Thyroid gland (tissue), 4 donors: ENCODE data around the gene GKN1. TPM values are rescaled to one million over a fixed set of nuclear protein-coding genes. Genes with fewer than 3 reads are reported as not detected.

Source experiments
- DNase-seq, 2 donors: peaks; one replicate each; pipeline ENCODE4 v3.0.0-alpha.2; 2019
- H3K27ac ChIP-seq, 3 donors: fragments of 200-600 bp; sonication (generic); 1 replicate in 2 of 3; 2 replicates in 1 of 3; pipeline ENCODE4 v1.5.1; 2016 to 2019; ENCODE audit warnings: mild to moderate bottlenecking in 1 of 3, moderate library complexity in 1 of 3
- H3K27me3 ChIP-seq: fragments of 200-600 bp; sonication (generic); one replicate; pipeline ENCODE4 v1.5.1; 2019
- H3K36me3 ChIP-seq, 2 donors: fragments of 200-600 bp; sonication (generic); one replicate each; pipeline ENCODE4 v1.5.1; 2016 to 2019
- H3K4me1 ChIP-seq, 2 donors: fragments of 200-600 bp; sonication (generic); one replicate each; pipeline ENCODE4 v1.5.1; 2017 to 2019
- H3K4me3 ChIP-seq, 3 donors: fragments of 200-600 bp; sonication (generic); replicated peaks in 1 of 3; 1 replicate in 2 of 3; 2 replicates in 1 of 3; pipeline ENCODE4 v1.5.1; 2016; ENCODE audit warnings: mild to moderate bottlenecking in 1 of 3
- H3K9me3 ChIP-seq: fragments of 200-600 bp; sonication (generic); one replicate; pipeline ENCODE4 v1.5.1; 2017
- POLR2A ChIP-seq, 2 donors: fragments of 450-650 bp; IDR thresholded peaks; one replicate each; pipeline ENCODE4 v1.6.1; 2017; ENCODE audit warnings: antibody characterized with exemption in 2 of 2, mild to moderate bottlenecking in 2 of 2, moderate library complexity in 1 of 2
- WGBS, 2 donors: methylation state at CpG; one replicate each; pipeline ENCODE4 v1.1.5; 2017; 5-methylcytosine and 5-hydroxymethylcytosine counted together
- intact Hi-C: fragments of 100-400 bp; cut with DNase I; formaldehyde crosslinking; loops from one replicate; pipeline ENCODE4 v1.15.1; 2023
- total RNA-seq, 4 donors: library from RNA; depleted of rRNA; stranded (reverse); fragments of >200 nt; gene quantifications; one replicate each; pipeline ENCODE4 v1.2.3, GENCODE V29; 2016
- TF ChIP-seq, protein P1 (sequence below), 6 experiments: fragments of 200-600 bp in 3 of 6; fragments of 450-650 bp in 3 of 6; sonication (generic) in 3 of 6; IDR thresholded peaks; one replicate each; pipeline ENCODE4 v1.5.1; 2016 to 2019; ENCODE audit warnings: antibody characterized with exemption in 6 of 6, mild to moderate bottlenecking in 2 of 6, inconsistent platforms in 1 of 6, moderate library complexity in 1 of 6

The GKN1 gene
- total RNA-seq, 4 donors from 2014 or later = not detected

DNA sequence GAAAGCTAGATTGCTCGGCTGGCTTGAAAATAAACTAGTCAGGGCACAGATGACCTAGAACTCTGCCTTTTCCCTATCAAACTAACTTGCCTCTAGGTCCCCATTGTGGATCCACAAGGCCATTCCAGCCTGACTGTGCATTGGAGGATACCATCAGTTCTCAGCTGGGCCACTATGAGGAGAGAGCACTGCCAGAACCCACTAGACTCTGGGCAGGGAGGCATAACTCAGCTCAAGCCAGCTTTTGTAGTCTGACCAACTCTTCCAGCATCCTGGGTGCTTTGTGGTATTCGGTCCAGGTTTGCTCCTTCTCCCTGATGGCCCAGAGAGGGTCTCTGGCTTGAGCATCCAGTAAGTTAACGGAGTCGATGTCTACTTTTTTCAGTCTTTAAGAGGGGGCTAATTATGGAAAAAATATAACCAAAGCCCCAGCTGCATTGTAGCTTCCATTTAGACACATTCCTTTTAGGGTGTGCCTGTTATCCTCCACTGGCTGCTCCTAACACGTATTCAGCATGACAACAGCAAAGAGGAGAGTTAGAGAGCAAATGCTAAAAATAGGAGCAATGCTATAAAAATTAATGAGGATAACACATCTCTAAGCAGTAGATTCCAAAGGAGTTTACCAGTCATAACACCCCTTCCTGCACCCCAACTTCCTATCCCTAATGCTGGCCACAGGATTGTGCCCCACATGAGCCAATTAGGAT, 36.9 kb upstream of the GKN1 start:
- WGBS, 2 donors = 90 to 91% methylated on average over 5 of the region's 5 CpGs
- H3K9me3 ChIP-seq = no peaks in the 10 kb centered on the region

DNA sequence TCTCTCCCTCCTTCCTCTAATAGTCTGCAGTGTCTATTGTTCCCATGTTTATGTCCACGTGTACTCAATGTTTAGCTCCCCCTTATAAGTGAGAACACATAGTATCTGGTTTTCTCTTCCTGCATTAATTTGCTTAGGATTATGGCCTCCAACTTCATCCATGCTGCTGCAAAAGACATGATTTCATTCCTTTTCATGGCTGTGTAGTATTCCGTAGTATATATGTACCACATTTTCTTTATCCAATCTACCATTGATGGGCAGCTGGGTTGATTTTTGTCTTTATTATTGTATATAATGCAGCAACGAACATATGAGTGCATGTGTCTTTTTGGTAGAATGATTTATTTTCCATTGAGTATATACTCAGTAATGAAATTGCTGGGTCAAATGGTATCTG, 35.5 kb upstream of the GKN1 start:
- Histone ChIP-seq H3K36me3 (no peaks in the 10 kb centered on the region), H3K4me3 (no peak overlapping the region), H3K9me3 (no peaks in the 10 kb centered on the region), H3K27me3 (no peaks in the 10 kb centered on the region), H3K27ac (no peak overlapping the region), H3K4me1 (peaks cover 10 to 14% of the 10 kb centered on the region in 2 donors)
- intact Hi-C loops = no loop called here
- no peak for DNase-seq
- WGBS, 2 donors = 90 to 93% methylated on average over 3 of the region's 3 CpGs
- TF ChIP-seq, protein P1, sequence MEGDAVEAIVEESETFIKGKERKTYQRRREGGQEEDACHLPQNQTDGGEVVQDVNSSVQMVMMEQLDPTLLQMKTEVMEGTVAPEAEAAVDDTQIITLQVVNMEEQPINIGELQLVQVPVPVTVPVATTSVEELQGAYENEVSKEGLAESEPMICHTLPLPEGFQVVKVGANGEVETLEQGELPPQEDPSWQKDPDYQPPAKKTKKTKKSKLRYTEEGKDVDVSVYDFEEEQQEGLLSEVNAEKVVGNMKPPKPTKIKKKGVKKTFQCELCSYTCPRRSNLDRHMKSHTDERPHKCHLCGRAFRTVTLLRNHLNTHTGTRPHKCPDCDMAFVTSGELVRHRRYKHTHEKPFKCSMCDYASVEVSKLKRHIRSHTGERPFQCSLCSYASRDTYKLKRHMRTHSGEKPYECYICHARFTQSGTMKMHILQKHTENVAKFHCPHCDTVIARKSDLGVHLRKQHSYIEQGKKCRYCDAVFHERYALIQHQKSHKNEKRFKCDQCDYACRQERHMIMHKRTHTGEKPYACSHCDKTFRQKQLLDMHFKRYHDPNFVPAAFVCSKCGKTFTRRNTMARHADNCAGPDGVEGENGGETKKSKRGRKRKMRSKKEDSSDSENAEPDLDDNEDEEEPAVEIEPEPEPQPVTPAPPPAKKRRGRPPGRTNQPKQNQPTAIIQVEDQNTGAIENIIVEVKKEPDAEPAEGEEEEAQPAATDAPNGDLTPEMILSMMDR (IDR thresholded peaks at IDR 0.05) = no peak
- TF ChIP-seq POLR2A (IDR thresholded peaks at IDR 0.05) = no peak

More for the DNA sequence above, 36.9 kb upstream of the GKN1 start:
- no peaks in the 10 kb centered on the region for H3K4me1 ChIP-seq
- no peak overlapping the region for H3K4me3 ChIP-seq
- H3K27me3 ChIP-seq = no peaks in the 10 kb centered on the region
- H3K27ac ChIP-seq = no peak overlapping the region
- no peak for DNase-seq
- intact Hi-C loops = no loop called here
- TF ChIP-seq, protein P1 (IDR thresholded peaks at IDR 0.05) = no peak
- no peak for TF ChIP-seq POLR2A (IDR thresholded peaks at IDR 0.05)
- no peaks in the 10 kb centered on the region for H3K36me3 ChIP-seq

DNA sequence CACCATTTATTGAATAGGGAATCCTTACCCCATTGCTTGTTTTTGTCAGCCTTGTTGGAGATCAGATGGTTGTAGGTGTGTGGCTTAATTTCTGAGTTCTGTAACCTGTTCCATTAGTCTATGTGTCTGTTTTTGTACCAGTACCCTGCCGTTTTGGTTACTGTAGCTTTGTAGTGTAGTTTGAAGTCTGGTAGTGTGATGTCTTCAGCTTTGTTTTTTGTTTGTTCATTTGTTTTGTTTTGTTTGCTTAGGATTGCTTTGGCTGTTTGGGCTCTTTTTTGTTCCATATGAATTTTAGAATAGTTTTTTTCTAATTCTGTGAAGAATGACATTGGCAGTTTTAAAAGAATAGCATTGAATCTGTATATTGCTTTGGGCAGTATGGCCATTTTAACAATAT, 34.5 kb upstream of the GKN1 start:
- Histone ChIP-seq H3K36me3 (no peaks in the 10 kb centered on the region), H3K4me3 (no peak overlapping the region), H3K27me3 (no peaks in the 10 kb centered on the region), H3K27ac (no peak overlapping the region), H3K9me3 (no peaks in the 10 kb centered on the region), H3K4me1 (peaks cover 18 to 22% of the 10 kb centered on the region in 2 donors)
- WGBS, 2 donors = 100% methylated on average over 1 of the region's 1 CpG
- TF ChIP-seq POLR2A (IDR thresholded peaks at IDR 0.05) = no peak
- DNase-seq = no peak
- intact Hi-C loops = no loop called here

GRCh38 chr2:68940369-68940768, 34.1 kb upstream of the GKN1 start:
- TF ChIP-seq POLR2A (IDR thresholded peaks at IDR 0.05) = no peak
- TF ChIP-seq, protein P1 (IDR thresholded peaks at IDR 0.05) = no peak
- Histone ChIP-seq H3K27me3 (no peaks in the 10 kb centered on the region), H3K27ac (no peak overlapping the region), H3K4me1 (peaks cover 18 to 22% of the 10 kb centered on the region in 2 donors), H3K36me3 (no peaks in the 10 kb centered on the region), H3K4me3 (no peak overlapping the region), H3K9me3 (no peaks in the 10 kb centered on the region)
- intact Hi-C loops = no loop called here
- DNase-seq = no peak
- 96 to 97% methylated on average over 1 of the region's 1 CpG for WGBS, 2 donors

DNA sequence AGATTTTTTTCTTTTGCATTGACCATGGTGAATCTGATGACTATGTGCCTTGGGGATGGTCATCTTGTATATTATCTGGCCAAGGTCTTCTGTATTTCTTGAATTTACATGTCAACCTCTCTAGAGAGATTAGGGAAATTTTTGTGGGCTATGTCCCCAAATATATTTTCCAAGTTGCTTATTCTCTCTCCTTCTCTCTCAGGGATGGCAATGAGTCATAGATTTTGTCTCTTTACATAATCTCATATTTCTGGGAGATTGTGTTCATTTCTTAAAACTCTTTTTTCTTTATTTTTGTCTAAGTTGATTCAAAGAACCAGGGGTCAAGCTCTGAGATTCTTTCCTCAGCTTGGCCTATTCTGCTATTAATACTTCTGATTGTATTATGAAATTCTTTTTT, 31.6 kb upstream of the GKN1 start:
- H3K36me3 ChIP-seq = no peaks in the 10 kb centered on the region
- peak overlapping the region; percentile 60 to 87 (median 70) for H3K27ac ChIP-seq
- H3K9me3 ChIP-seq = no peaks in the 10 kb centered on the region
- intact Hi-C loops = no loop called here
- no peak for DNase-seq
- no peak overlapping the region for H3K4me3 ChIP-seq
- H3K4me1 ChIP-seq = peaks cover 18 to 22% of the 10 kb centered on the region in 2 donors
- TF ChIP-seq, protein P1 (IDR thresholded peaks at IDR 0.05) = no peak
- TF ChIP-seq POLR2A (IDR thresholded peaks at IDR 0.05) = no peak
- no peaks in the 10 kb centered on the region for H3K27me3 ChIP-seq
